Epithelial cell of esophagus (primary cell): ENCODE measurements around the gene ACTC1.
A peak's percentile ranks its signal among the peaks of the same experiment; 100 is the strongest.
"Not testable (repeated sequence)": the region's sequence is repeated elsewhere in the genome, so short reads cannot be mapped to it uniquely, and the experiment has no call there.

Experiments
- DNase-seq: peaks from one replicate; pipeline ENCODE4 v3.0.0; 2010; ENCODE audit warnings: low read depth
- H3K4me3 ChIP-seq: 2 replicates; pipeline ENCODE4 v1.5.1; 2011; ENCODE audit warnings: mild to moderate bottlenecking, low read length, control low read depth
- CTCF ChIP-seq: IDR thresholded peaks from 2 replicates; pipeline ENCODE4 v1.5.1; 2011; ENCODE audit warnings: low read depth, mild to moderate bottlenecking, low read length, control low read depth, inconsistent platforms; ENCODE audit not compliant: insufficient read depth; ENCODE audit errors: missing control alignments

ACTC1 gene

GRCh38 chr15:34809186-34809585 lies 13.8 kb upstream of the ACTC1 start:
- H3K4me3 ChIP-seq, result no peak overlapping the region
- no peak for TF ChIP-seq CTCF
- DNase-seq, result no peak

- DNase-seq, result peak; percentile 47
- TF ChIP-seq CTCF, result no peak
- no peak overlapping the region for H3K4me3 ChIP-seq
Observed at GRCh38 chr15:34808016-34808415, 12.7 kb upstream of the ACTC1 start.

- not testable (repeated sequence) for DNase-seq, H3K4me3 ChIP-seq
Observed at GRCh38 chr15:34807241-34807640, 11.9 kb upstream of the ACTC1 start.

GRCh38 chr15:34804776-34805175 lies 9.4 kb upstream of the ACTC1 start:
- TF ChIP-seq CTCF, result no peak
- no peak for DNase-seq
- H3K4me3 ChIP-seq, result no peak overlapping the region

- no peak for TF ChIP-seq CTCF
- H3K4me3 ChIP-seq, result no peak overlapping the region
- DNase-seq, result no peak
Observed at GRCh38 chr15:34804113-34804512, 8.8 kb upstream of the ACTC1 start.

- no peak for TF ChIP-seq CTCF
- peak; percentile 65 for DNase-seq
Observed at GRCh38 chr15:34802803-34803750, 7.7 kb upstream of the ACTC1 start.

GRCh38 chr15:34802371-34802770 lies 7.0 kb upstream of the ACTC1 start:
- no peak for DNase-seq
- TF ChIP-seq CTCF, result no peak
- H3K4me3 ChIP-seq, result no peak overlapping the region

More at GRCh38 chr15:34802803-34803750, 7.7 kb upstream of the ACTC1 start:
- no peak overlapping the region for H3K4me3 ChIP-seq
